GM18868 (cell line): ENCODE measurements around the gene SH3GL2.

Experiments used
- ATAC-seq: cut with Tn5 transposase; IDR thresholded peaks from one replicate; pipeline ENCODE4 v1.9.1; 2021; ENCODE audit warnings: mild to moderate bottlenecking, moderate library complexity; ENCODE audit not compliant: unreplicated experiment

The SH3GL2 gene

DNA sequence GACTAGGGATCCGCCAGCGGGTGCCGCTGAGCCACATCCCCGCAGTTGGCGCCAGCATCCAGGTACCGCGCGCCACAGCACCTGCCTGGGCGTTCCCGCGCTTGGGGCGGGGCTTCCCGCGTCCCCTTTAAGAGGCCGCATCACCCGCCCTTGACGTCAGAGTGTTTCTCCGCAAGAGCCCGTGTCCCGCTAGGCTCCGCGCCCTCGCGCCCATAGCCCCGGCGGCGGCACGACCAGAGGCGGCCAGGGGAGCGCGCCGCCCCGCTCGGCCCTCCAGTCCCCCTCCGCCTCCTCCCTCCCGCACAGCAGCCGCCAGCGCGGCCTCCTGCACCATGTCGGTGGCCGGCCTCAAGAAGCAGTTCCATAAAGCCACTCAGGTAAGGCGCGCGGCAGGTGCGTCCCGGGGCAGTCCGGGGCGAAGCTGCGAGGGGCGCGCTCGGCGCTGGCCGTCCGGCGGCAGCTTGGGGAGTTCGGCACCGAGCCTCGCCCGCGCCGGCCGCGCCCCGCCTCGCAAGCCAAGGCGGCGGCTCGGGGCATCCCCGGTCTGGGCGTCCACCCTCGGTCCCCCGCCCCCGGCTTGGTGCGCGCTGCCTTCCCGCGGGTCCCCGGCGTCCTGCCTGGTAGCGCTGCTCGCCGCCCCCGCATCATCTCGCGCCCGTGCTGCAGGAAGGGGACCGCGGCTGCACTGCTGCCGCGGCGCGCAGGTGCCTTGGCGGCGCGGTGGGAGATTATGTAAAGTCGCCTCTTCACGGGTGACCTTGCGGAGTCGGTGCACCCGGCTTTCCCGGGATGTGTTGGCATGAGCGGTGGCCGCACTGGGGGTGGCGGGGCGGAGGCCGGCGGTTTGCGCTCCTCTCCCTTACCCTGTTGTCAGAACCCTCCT is at the start of gene SH3GL2:
Gene SH3GL2 (plus strand): TSS at position 156 of the 883 bp plus-strand sequence.
- ATAC-seq, result peak; percentile 66

DNA sequence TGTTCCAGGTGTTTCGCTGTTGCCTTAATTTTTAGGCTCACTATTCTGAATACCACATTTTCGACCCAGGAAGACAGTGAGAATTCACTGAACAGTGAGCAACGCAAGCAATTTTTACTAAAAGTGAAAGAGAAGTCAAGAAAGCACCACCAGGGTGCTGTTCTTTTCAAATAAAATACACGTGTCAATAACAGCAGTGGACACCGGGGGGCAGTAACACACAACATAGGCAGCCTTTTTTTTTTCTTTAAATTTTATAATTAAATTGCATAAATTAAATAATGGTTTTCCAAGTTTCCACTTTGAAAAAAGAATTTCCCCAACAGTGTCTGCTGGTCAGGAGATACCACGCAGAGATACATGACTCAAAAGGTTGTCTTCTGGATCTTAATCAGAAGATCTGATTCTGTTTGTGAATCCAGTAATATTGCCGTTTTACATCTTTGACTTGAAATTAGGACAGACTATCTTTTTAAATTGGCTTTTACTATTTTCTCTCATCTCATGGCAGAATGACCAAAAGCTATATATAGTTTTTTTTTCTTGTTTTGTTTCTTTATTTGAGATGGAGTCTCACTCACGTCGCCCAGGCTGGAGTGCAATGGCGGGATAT is 47.1 kb upstream of the SH3GL2 start:
- ATAC-seq, result peak; percentile 94

DNA sequence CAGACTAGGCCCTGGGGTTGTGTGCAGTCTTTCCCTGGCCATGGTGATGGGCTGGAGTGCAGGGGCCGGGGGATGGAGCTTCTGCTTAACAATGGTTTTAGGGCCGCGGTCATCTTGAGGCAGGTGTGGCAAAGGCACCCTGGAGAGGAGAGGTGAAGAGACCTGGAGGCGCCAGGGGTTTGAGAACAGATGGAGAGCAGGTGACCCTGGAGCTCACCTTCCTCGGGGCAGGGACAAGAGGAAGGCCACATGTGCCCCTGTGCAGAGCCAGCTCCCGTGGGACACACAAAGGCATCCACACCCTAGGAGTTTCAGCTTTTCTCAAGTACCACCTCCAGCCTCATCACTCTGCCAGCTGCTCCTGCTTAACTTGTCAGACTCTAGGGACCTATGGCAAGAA is 46.4 kb upstream of the SH3GL2 start:
- no peak for ATAC-seq

DNA sequence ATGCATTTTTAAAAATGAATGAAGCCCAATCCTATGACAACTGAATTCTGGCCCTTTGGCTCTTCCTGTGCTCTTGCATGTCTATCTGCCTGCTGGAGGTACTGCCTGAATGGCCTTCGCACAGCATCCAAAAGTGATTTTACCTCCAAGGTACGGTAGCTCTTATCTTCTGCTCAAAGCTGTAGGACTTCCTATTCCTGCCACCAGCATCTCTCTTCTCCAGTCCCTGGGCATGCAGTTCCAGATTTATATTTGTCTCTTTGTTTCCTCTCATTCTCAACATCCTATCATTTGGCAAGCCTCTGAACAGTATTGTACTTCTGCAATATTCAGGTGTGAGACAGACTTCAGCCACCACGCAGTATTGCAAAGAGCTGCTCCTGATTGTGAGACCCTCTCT is 43.7 kb upstream of the SH3GL2 start:
- no peak for ATAC-seq

DNA sequence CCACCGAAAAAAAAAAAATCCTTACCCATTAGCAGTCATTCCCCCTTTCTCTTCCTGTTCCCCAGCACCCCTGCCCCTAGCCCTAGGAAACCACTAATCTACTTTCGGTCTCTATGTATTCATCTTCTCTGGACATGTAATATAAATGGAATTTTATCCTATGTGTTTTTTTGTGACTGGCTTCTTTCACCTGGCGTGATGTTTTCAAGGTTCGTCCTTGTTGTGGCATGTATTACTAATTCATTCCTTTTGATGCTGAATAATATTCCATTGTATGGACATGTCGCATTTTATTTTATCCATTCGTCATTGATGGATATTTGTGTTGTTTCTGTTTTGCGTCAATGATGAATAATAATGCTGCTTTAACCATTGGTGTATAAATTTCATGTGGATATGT is 42.8 kb upstream of the SH3GL2 start:
- no peak for ATAC-seq

DNA sequence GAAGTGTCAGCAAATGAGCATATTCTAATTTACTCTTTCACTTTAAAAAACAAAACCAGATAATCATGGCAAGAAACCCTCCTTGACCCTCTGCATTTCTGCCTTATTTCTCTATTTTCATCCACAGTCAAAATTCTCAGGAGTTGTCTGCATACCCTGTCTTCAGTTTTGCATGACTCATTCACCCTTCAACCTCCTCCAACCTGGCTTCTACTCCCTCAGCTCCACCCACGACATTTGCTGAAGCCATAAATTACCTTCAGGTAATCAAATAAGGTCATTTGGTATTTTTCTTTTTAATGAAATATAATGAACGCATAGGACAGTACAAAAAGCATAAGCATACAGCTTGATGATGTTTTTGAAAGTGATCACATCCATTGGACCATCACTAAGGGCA is 27.8 kb upstream of the SH3GL2 start:
- no peak for ATAC-seq

DNA sequence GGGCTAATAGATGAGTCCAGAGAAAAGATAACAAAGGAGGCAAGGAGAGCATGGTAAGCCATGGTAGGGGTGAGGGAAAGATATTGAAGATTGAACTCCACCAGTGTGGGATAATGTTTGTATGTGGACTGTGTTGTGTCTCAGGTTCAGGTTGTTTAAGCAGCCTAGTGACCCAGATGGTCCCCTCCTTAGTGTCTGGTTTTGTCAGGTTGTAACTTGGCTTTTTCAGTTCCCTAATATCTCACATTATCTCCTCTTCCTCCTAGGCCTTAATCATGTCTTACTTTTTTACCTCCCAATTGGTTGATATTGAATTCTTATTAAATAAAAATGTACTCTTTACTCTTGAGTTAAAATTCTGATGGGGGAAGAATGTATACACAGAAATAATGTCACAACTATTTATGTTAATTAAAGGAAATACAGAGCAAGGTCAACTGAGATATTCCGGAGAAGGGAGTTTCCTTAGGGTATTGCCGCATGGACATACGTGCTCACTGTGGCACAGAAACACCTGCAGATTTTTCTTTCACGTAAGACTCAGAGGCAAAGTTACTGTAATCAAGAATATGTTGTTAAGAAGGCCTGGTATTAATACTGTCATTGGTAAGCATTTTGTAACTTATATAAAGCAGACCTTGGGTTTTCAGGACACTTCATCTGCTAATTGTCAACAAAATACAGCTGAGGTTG is 23.4 kb upstream of the SH3GL2 start:
- peak; percentile 46 for ATAC-seq

DNA sequence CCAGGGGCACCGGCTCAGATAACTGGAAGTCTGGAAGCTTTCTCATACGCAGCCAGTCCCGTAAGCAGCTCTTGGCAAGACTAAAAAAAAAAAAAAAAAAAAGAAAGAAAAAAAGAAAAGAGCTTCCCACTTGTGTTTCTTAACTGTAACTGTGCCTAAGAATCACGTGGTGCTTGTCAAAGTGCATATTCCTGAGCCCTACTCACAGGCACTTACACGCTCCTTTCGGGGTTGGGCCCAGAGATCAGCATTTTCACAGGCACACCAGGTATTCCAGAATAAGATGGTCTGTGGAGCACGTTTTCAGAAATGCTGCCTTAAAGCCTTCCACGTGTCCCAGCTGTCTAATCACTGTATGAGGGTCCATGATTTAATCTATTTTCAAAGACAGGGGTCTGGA is 22.6 kb upstream of the SH3GL2 start:
- no peak for ATAC-seq

DNA sequence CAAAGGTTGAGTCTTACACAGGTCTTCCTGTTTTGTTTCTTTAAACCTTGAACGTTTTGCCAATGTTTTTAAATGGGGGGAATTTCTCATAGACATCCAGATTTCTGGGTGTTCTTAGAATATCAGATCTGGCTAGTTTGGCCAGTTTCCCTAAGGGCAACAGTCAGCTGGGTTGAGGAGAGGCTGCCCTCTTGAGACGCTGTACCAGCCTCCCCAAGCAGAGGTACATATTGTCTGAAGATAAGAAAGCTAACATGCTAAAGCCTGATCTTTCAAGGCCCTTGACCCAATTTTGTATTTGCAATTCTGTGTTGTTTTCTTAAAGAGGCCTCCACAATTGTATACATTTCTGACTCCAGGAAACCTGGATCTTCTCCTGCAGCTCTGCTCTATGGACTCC is 21.9 kb upstream of the SH3GL2 start:
- ATAC-seq, result no peak

DNA sequence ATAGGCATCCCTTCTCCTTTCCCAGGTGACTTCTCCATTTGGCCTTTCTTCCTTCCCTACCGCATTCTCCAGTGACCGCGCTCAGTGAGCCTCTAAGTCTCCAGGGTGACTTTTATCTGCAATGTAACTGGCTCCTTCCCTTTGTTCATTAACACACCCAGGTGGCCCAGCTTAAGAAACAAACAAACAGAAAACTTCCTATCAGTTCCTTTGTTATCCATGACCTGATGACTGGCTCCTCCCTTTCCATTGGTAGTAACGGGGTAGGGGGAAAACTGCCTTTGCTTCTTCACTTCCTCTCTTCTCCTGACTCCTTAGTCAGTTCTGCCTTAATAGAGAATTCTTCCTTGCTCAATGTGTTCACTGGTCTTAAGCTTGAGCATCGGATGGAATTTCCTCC is 7.0 kb upstream of the SH3GL2 start:
- ATAC-seq, result no peak

DNA sequence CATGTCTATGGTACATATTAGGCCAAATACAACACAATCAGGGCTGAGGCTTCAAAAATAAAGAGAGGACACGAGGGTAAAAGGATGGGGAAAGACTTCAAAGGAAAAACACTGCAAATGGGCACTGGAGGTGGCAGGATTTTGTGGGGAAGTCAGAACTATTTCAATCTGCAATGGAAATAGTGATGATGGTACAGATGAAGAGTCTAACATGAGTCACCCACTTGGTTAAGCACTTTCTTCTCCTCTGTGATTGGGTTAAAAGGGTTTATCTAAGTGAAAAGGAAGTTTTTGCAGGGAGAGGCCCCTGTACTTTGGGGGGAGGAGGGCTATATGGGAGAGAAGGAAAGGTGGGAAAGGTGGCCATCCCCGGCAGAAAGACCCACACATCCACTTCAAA is 4.5 kb upstream of the SH3GL2 start:
- no peak for ATAC-seq

DNA sequence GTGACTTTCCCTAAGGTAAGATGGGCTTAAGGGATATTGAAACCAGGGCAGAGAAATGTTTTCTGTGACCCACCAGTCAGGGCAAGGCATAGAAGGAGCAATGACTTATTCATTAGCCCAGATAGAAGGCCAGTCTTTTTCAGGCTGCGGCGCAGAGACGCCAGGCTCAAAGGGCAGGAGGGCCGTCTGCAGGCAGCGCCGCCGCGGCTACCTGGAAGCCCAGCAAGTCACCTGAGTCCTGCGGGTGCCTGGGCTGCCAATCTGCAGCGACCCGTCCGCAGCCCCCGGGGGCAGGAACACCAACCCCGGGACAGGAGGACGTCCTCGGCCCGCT is 322 bp upstream of the SH3GL2 start:
- ATAC-seq, result peak; percentile 3

DNA sequence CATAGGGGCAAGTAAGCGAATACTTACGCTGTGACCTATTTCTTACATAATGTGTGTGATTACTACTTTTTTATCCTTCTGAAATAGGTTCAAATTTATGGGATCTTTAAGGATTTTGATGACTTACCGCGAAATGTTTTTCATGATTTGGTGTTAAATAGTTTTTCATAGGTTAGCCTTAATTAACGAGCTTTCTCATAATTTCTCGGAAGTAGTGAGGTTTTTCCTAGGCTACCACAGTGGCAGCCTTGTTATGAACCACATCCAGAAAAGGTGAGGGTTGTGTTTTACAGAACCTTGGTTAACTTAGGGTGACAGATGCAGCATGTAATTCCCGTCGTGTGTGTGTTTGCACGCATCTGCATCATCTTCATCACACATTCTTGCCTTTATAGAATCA is 1.3 kb downstream of the SH3GL2 start:
- ATAC-seq, result no peak

DNA sequence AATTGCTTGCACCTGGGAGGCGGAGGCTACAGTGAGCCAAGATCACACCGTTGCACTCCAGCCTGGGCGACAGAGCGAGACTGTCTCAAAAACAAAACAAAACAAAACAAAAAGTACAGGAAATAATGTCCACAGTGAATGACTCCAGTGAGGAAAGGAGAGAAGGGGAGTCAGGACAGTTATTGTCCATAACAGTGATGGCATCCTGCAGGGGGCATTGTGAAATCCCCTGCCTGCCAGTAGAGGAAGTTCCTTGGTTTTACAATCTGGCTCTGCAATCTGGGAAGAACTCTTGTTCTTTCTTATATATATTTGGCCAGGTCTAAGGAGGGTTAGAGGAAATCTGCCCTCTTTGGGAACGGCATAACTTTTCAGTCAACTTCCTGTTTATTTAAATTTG is 8.2 kb downstream of the SH3GL2 start:
- no peak for ATAC-seq

DNA sequence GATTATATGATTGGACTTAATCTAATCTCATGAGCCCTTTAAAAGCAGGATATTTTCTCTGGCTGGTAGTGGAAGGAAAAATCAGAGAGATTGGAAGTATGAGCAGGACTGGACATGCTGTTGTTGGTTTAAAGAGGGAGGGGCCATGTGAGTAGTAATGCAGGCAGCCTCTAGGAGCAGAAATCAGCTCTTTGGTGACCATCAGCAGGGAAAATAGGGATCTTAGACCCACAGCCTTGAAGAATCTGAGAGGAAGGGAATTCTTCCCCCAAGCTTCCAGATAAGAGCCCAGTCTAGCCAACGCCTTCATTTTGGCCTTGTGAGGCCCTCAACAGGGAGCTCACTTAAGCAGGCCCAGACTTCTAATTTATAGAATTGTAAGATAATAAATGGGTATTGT is 9.5 kb downstream of the SH3GL2 start:
- no peak for ATAC-seq

DNA sequence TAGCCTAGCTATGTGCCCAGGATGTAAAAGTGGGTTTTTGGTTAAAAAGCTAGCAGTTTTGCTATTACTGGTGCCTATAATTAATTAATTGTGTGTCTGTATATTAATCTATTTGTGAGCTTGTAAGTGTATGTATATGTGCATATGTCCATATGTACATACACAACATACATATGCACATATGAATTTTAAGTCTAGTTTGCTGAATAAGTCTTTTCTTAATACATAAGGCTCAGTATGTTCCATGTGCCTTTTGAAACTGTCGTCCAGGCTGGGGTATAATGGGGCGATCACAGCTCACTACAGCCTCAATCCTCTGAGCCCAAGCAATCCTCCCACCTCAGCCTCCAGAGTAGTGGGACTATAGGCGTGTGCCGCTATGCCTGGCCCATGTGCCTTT is 10.1 kb downstream of the SH3GL2 start:
- ATAC-seq, result no peak

DNA sequence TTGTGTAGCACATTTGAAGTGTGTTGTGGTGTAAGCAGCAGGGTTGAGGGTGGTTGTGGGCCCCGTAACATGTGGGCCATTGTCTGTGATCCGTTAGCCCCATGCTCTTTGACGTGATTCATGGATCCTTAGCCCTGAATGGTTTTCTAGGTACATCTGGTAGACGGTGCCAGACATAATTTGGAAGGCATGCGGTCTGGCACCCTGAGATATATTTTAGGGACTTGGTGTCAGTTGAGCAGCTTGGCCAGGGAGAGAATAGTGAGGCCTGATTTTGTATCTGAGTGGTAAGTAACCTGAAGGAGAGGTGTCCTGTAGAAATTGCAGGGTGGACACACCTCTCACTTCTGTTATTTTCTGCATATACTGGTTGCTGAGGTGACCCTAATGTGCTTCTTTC is 10.9 kb downstream of the SH3GL2 start:
- ATAC-seq, result no peak

DNA sequence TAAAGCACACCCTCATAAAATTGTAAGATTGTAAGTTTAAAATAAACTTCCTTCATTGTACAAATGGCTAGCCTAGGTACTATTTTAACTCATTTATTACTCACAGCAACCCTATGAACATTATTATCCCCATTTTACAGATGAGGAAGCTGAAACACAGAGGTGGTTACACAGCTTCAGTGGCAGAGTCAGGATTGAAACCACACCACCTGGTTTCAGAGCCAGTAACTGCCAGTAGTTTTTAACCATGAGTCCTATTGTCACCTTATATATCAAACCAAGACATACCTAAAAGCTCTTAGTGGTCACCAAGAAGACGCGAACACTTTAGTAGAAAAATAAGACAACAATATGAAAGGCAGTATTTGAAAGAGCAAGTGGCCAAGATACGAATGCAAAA is 16.1 kb downstream of the SH3GL2 start:
- no peak for ATAC-seq

DNA sequence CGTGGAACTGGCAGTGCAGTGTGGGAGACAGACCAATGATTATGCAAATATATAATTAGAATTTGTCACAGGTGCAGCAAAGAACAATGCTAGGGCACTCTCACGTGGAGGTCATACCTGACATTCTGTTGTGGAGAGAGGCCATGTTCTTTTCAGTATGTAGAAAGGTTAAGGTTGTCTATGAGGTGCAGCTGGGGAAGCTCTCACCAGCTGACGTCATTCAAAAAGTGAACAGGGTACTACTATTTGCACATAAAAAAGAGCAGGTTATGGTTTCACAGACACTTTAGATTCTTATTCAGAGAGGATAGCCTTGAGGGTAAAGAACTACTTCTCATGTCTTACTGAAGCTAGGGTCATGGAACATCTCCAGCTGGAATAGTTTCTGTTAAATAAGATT is 19.1 kb downstream of the SH3GL2 start:
- ATAC-seq, result no peak

DNA sequence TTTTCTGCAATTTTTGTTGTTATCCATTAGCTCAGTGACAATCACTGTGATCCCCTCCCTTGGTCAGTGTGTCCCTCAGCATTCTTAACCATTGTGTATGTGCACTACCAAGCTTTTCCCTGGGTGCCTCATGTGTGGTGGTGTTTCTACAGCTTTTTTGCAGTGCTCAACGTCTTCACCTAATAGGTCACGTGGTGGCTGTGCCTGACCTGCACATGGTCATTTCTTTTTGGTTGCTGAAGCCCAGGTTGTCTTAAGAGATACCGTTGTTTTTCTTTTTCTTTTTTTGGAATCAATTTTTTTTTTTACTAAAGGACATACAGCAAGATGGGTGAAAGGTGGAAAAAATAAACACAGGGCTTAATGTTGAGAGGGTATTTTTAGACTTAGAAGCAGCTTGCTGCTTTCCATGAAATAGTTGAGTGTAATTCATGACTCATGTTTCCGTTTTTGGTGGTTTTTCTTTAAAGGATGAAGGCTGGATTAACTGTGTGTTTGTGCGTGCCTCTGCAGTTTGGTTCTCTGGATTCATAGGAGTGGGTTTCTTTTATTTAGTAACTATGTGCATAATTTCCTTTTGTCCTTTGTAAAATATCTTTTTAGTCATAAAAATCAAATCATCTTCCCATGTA is 22.2 kb downstream of the SH3GL2 start:
- no peak for ATAC-seq

DNA sequence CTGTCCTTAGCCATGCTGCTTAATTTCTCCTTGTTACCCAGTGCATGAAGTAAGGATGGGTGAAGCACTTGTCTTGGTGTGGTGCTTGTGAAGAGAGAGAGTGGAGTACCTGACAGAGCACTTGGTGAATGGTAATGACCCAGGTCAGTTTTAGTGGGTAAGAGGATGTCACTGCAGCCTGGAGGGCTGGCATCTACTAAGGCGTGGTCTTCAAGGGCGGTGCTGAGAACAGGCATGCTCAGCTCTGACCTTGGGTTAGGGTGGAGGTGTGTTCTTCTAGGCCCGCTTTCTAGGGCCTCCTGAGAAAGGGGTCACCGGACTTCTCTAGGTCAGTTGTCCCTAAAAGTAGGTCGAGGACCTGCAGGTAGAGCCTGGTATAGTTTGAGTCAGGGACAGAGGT is 25.7 kb downstream of the SH3GL2 start:
- no peak for ATAC-seq
